GM21529 (cell line): ENCODE results near the gene MS4A4A.

Source experiments
- ATAC-seq: cut with Tn5 transposase; IDR thresholded peaks from one replicate; pipeline ENCODE4 v1.9.1; 2021; ENCODE audit not compliant: unreplicated experiment

Gene MS4A4A

GRCh38 chr11:60345489-60345888 lies 65.0 kb downstream of the MS4A4A start:
- peak; percentile 40 for ATAC-seq

GRCh38 chr11:60347084-60347797 lies 66.8 kb downstream of the MS4A4A start:
- ATAC-seq = peak; percentile 74

DNA sequence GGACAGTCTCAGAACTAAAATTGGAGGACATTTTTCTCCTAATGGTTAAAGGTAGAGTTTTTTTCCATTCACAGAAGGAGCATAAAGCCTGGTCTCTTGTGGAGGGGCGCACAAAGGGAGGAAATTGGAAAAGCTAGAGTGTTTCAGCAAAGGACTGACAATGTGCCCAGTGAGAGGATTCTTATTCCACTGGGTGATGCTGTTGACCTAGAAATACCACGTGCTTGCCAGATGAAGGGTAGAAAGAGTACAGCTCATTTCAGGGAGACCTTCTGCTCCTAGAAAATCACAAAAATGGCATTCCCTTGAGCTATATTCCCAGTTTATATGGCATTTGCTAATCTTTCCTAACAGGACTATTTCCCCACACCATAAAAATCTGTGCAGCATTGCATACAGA lies 67.7 kb downstream of the MS4A4A start:
- ATAC-seq = no peak

GRCh38 chr11:60349990-60350389 lies 69.5 kb downstream of the MS4A4A start:
- ATAC-seq = no peak

- no peak for ATAC-seq
Measured at GRCh38 chr11:60357771-60358170, 77.3 kb downstream of the MS4A4A start.
